ENCODE results near the gene SPRN.

Gene SPRN

DNA sequence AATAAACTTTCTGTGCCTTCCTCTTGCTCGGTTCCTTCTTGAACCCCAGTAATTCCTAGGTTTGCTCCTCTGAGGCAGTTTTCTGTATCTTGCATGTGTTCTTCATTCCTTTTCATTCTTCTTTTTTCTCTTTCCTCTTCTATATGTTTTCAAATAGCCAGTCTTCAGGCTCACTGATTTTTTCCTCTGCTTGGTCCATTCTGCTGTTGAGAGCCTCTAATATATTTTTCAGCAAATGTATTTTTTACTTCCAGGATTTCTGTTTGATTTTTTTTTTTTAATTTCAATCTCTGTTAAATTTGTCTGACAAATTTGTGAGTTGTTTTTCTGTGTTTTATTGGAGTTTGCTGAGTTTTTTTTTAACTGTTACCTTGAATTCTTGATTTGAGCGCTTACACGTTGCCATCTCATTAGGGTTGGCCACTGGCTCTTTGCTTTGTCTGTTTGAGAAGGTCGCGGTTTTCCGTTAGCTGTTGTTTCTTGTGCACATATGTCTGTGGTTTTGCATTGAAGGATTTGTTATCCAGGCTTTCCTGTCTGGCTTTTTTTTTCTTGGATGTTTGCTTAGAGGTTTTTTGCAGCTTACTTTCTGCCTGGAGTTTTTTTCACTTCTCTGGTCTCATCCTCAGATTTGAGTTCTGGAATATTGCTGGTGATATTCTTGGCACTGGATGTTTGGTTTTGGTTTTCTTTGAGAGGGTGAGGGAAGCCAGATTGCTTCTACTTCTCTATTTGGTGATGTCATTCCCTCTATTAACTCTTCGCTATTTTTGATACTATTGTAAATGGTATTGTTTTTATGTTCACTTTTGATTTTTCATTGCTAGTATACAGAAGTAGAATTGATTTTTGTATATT, 12.7 kb downstream of the SPRN start:
- DNase-seq (ENCODE audit: low read depth in 1 of 2, low spot score in 1 of 2), result no peak

DNA sequence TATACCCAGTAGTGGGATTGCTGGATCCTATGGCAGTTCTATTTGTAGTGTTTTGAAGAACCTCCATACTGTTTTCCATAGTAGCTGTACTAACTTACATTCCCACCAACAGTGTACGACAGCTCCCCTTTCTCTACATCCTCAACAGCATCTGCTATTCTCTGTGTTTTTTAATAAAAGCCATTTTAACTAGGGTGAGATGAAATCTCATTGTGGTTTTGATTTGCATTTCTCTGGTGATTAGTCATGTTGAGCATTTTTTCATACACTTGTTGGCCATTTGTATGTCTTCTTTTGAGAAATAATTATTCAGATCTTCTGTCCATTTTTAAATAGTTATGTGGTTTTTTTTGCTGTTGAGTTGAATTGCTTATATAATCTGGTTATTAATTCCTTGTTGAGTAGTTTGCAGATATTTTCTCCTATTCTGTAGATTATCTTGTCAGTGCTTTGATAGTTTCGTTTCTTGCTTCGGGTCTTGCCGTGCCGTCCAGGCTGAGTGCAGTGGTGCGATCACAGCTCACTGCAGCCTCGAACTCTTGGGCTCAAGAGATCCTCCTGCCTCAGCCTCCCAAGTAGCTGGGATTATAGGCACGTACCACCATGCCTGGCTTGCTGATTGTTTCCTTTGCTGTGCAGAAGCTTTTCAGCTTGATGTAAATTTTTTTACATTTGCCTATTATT, 18.4 kb downstream of the SPRN start:
- no peak for DNase-seq (ENCODE audit: low read depth in 1 of 2, low spot score in 1 of 2)

DNA sequence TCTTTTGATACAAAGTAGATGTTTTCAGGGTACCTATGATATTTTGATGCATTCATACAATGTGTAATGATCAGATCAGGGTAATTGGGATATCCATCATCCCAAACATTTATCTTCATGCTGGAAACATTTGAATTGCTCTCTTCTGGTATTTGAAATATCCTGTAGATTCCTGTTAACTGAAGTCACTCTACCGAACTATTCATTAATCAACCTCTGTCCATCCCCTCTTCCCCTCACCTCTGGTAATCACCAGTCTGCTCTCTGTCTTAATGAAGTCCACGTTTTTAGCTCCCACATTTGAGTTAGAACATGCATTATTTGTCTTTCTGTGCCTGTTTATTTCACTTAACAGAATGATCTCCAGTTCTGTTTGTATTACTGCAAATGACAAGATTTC, 19.2 kb downstream of the SPRN start:
- DNase-seq (ENCODE audit: low read depth in 1 of 2, low spot score in 1 of 2), result no peak

DNA sequence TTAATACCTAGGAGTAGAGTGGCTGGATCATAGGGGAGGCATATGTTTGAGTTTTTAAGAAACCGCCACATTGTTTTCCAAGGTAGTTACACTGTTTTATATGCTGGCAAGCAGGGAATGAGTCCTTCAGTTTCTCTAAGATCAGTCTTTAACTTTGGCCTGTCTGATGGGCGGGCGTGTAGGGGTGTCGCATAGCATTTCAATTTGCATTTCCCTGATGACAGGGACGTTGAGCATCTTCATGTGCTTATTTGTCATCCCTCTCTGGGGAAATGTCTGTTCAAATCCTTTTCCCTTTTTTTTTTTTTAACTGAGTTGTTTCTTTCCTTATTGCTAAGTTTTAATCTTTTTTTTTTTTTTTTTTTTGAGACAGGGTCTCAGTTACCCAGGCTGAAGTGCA, 20.6 kb downstream of the SPRN start:
- DNase-seq (ENCODE audit: low read depth in 1 of 2, low spot score in 1 of 2), result no peak

GRCh38 chr10:133403359-133403758, 21.1 kb downstream of the SPRN start:
- no peak for DNase-seq (ENCODE audit: low read depth in 1 of 2, low spot score in 1 of 2)

DNA sequence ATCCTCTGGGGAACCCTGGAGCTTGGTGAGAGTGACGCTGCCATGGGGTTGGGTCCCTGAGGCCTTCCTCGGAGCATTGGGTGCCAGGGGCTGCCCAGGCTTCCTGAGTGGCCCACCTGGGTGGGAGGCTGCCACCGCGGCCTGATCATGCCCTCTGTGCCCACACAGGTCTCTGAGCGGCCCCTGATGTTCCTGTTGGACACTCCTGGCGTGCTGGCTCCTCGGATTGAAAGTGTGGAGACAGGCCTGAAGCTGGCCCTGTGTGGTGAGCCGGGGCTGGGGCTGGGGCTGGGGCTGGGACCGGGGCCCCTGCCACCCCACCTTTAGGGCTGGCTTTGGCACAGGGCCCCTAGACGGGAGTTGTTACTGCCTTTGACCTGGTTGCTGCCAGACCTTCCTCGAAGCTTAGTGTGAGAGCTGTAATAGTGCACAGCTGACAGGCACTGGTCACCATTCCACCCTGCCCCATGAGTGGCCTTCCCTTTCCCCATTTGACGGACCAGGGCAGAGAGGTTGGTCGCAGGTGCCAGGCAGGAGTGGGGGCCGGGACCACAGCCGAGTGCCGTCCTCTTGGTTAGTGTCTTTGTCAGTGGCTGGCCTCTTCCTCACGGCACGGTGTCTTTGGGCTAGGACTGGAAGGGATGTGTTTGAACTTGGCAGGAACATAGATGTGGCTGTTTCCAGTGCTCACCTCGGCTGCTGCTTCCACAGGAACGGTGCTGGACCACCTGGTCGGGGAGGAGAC, 22.3 kb downstream of the SPRN start:
- DNase-seq (ENCODE audit: low read depth in 1 of 2, low spot score in 1 of 2), result no peak

GRCh38 chr10:133401500-133401899, 22.9 kb downstream of the SPRN start:
- no peak for DNase-seq (ENCODE audit: low read depth in 1 of 2, low spot score in 1 of 2)

- no peak for DNase-seq (ENCODE audit: low read depth in 1 of 2, low spot score in 1 of 2)
Observed at GRCh38 chr10:133400624-133401424, 23.6 kb downstream of the SPRN start.

DNA sequence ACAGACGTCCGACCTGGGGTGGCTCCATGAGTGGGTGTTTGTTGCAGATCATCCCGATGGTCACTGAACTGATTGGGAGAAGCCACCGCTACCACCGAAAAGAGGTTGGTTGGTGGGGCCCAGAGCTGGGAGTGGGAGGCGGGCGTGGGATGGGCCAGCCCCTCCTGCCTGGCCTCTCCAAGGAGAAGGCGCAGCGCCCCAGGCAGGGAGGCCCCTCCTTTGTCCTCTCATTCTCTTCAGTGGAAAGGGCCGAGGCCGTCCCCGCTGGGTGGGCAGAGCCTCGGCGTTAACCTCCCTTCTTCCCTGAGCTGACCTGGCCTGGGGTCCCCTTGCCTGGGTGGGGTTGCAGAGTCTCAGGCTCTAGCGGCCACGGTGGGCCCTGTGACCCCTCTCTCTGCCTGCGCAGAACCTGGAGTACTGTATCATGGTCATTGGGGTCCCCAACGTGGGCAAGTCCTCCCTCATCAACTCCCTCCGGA, 25.3 kb downstream of the SPRN start:
- DNase-seq (ENCODE audit: low read depth in 1 of 2, low spot score in 1 of 2), result no peak

DNA sequence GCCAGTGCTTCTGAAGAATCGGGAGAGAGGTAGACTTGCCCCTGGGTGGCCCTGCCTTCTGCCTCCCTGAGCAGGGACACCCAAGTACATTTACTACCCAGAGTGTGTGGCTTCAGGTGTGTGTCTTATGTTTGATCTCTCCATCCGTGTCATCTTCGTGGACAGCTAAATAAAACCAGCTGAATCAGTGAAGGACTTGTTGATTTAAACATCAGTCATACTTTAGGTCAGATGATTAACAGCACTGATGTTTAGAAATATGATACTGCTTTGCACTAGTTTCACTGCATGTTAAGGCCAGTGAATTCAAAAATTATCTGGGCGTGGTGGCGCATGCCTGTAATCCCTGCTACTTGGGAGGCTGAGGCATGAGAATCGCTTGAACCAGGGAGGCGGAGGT, 26.5 kb downstream of the SPRN start:
- DNase-seq (ENCODE audit: low read depth in 1 of 2, low spot score in 1 of 2), result no peak

GRCh38 chr10:133396035-133396624, 28.3 kb downstream of the SPRN start:
- DNase-seq (ENCODE audit: low read depth in 1 of 2, low spot score in 1 of 2), result no peak

DNA sequence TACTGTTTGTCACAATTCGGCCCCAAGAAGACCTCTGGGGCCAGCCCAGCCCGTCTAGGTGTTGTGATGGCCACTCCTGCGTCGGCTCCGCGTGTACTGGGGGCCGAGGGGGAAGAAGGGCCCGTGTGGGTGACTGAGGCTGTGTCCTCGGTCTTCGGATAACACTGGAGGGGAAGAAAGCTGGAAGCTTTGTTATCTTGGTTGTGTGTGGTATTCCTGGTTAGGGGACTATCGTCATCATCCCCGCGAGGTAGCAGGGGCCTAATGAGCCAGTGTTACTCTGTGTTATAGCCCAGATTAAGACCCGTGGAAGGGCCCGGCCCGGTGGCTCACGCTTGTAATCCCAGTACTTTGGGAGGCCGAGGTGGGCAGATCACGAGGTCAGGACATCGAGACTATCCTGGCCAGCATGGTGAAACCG, 29.6 kb downstream of the SPRN start:
- no peak for DNase-seq (ENCODE audit: low read depth in 1 of 2, low spot score in 1 of 2)

DNA sequence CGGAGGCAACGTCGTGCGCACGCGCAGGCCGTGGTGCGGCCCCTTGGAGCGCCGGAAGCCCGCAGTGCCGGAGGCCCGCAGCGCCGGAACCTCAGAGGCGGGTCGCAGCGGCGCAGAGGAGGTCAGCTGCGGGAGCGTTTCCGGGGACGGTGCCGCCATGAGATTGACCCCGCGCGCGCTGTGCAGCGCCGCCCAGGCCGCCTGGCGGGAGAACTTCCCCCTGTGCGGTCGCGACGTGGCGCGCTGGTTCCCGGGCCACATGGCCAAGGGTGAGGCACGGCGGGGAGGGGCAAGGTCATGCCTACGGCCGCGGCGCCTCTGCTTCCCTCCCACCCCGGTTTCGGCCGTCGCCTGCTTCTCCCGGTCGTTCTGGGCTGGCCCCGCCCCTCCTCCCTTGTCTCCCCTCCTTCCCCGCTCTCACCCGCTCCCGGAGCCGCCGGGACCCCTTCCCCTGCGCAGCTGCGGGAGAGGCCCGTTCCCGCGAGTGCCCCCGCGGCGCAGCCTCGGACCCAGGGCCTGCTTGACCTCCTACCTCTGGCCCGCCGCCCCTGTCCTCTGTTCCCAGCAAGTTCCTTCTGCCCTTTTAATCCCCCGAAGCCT, 30.3 kb downstream of the SPRN start, which contains the start of gene MTG1:
MTG1 (plus strand) TSS at position 94 of the 600 bp plus-strand sequence; CDS start at position 158, 64 bp downstream.
- DNase-seq (ENCODE audit: low read depth in 1 of 2, low spot score in 1 of 2), result peak; percentile 87 to 89

- DNase-seq (ENCODE audit: low read depth in 1 of 2, low spot score in 1 of 2), result no peak
Observed at GRCh38 chr10:133393401-133394063, 30.9 kb downstream of the SPRN start.

DNA sequence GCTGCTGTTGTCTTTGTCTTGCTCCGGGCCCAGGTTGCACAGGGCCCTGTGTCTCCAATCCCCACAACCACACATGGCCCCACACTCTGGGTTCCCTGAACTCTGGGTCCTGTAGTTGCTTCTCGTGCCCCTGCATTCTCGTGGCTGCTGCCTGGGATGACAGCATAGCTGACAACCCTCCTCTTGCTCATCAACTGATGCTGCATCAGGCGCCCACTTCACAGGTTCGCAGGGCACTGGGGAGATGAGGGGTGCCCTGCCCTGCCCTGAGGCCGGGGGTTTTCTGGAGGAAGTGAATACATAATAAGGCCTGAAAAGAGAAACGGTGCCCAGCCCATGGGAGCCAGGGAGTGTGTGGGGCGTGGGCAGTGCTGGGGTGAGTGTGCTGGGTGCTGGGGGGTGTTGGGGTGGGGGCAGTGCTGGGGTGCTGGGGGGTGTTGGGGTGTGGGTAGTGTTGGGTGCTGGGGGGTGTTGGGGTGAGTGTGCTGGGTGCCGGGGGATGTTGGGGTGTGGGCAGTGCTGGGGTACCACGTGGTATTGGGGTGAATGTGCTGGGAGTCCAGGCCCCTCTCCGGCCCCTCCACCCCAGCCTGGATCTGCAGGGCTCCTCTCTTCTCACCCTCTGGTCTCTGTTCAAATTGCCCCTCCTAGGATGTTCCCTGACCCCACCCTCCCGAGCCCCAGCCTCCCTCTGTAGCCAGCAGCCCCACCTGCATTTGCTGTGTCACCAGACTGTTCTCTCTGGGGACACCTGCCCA, 32.5 kb downstream of the SPRN start:
- no peak for DNase-seq (ENCODE audit: low read depth in 1 of 2, low spot score in 1 of 2)

GRCh38 chr10:133391249-133391635, 33.2 kb downstream of the SPRN start:
- no peak for DNase-seq (ENCODE audit: low read depth in 1 of 2, low spot score in 1 of 2)

DNA sequence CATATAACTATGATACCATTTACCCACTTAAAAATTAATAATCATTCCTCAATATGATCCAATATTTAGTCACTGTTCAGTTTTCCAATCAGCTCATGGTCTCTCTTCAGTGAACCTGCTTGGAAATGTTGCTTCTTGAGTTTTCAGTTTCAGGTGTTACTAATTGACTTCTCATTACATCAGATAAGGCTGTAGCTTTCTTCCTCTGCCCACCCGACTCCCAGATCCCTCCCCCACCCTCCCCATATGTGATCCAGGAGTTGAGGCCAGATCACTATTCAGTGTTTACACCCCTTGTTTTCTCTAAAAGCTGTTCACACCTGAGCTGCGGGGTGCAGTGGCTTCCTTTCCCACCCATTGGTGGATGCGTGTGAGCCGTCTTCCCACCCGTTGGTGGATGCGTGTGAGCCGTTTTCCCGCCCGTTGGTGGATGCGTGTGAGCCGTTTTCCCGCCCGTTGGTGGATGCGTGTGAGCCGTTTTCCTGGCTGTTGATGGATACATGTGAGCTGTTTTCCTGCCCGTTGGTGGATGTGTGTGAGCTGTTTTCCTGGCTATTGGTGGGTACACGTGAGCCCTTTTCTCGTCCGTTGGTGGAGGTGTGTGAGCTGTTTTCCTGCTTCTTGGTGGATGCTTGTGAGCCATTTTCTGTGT, 33.7 kb downstream of the SPRN start:
- no peak for DNase-seq (ENCODE audit: low read depth in 1 of 2, low spot score in 1 of 2)

Data from activated CD4-positive, alpha-beta T cell treated with anti-CD3 and anti-CD28 coated beads, Interleukin-2, amount 50 U/mL, for 24 hours (primary cell).